Neural cell (in vitro differentiated cells): Measurements from ENCODE around the gene ANKRD6.

Source experiments
- CTCF ChIP-seq: fragments of 450-650 bp; IDR thresholded peaks from 2 replicates; pipeline ENCODE4 v1.5.1; 2014; ENCODE audit warnings: antibody characterized with exemption, mild to moderate bottlenecking, moderate library complexity; ENCODE audit not compliant: poor library complexity, severe bottlenecking
- EZH2 ChIP-seq: fragments of 200-600, 300-800 bp; shearing (Covaris generic), sonication (generic); IDR thresholded peaks from 2 replicates; pipeline ENCODE4 v1.6.1; 2014; ENCODE audit warnings: antibody characterized with exemption, low read length, borderline replicate concordance, mild to moderate bottlenecking; ENCODE audit not compliant: insufficient read depth, poor library complexity, severe bottlenecking
- POLR2AphosphoS5 ChIP-seq: IDR thresholded peaks from 2 replicates; pipeline ENCODE4 v1.6.1; 2012
- REST ChIP-seq: IDR thresholded peaks from 2 replicates; pipeline ENCODE4 v1.6.1; 2012; ENCODE audit warnings: borderline replicate concordance
- SMC3 ChIP-seq: fragments of 450-650 bp; conservative IDR thresholded peaks from 2 replicates; pipeline ENCODE4 v1.6.1; 2014; ENCODE audit warnings: antibody characterized with exemption, mild to moderate bottlenecking, moderate library complexity; ENCODE audit not compliant: poor library complexity
- TAF1 ChIP-seq: IDR thresholded peaks from 2 replicates; pipeline ENCODE4 v1.6.1; 2012; ENCODE audit warnings: low read depth

- TF ChIP-seq POLR2AphosphoS5 = no peak
- no peak for TF ChIP-seq EZH2
- TF ChIP-seq CTCF = no peak
- TF ChIP-seq TAF1 = no peak
- no peak for TF ChIP-seq REST
- TF ChIP-seq SMC3 = no peak
These were observed 190.8 kb downstream of the ANKRD6 start for GRCh38 chr6:89623749-89624148.
